Activated T-cell treated with anti-CD3 and anti-CD28 coated beads, Interleukin-2, amount 50 U/mL, for 48 hours (primary cell): Measurements from ENCODE around the gene SLC16A3.
A peak's percentile ranks its signal among the peaks of the same experiment; 100 is the strongest.
"Not testable (repeated sequence)": the region's sequence is repeated elsewhere in the genome, so short reads cannot be mapped to it uniquely, and the experiment has no call there.

Source experiments
- DNase-seq, 2 experiments: peaks; one replicate each; pipeline ENCODE4 v3.0.0-alpha.2; 2020

Gene SLC16A3

GRCh38 chr17:82247856-82248671, 19.2 kb downstream of the SLC16A3 start:
- no peak for DNase-seq

- DNase-seq, result no peak
Measured at GRCh38 chr17:82248815-82249674, 20.2 kb downstream of the SLC16A3 start.

DNA sequence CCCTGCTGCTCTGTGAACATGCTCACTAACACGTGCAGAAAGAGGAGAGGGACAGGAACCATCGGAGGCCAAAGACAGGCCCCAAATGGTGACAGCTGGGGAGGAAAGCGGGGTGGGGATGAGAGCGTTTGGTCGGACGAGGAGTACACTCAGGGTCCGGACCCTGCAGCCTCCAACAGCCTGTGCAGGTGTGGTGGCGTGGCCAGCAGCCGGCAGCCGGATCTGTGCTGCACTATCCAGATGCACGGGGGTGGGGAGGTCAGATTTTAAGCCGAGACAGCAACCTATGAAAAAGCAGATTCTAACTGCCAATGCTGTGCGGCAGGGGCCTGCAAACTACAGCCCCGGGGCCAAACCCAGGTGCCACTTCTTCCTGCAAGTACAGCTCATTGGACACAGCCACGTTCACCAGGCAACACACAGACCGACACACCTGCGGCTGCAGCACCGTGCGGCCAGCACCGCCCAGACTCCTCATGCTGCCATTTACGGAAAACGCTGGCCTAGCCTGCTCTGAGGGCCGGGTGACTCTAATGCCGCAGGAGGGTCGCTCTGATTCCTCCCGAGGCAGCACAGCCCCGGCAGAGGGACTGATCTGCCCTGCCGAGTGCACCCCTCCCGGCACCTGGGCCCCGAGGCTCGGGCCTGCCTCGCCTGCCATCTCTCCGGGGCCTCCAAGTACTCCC, 21.2 kb downstream of the SLC16A3 start:
- no peak for DNase-seq

DNA sequence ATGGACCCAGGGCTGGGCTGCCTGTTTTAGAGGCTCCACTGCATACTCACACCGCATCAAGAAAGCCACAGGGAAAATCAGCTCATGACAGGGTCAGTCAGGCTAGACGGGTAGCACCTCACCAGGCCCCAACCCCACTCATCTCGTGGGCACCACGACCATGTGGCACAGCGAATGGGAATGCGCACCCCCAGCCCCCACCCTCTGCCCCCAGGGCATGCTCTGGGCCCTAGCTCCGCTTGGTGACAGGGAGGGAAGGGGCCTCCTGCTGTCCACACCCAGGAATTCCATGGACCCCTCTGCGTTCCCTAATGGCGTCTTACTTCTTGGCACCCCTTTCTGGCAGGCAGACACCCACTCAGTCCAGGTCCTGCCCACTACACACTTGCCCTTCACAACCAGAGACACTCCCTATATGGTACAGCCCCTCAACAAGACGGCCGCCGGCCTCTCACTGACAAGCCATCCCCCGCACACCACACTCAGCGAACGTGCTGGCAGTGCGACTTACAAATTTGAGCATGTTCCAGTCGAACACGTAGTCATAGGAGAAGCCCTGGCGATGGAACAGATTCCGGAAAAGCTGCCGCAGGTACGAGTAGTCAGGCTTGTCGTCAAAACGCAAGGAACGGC, 22.1 kb downstream of the SLC16A3 start:
- no peak for DNase-seq

DNA sequence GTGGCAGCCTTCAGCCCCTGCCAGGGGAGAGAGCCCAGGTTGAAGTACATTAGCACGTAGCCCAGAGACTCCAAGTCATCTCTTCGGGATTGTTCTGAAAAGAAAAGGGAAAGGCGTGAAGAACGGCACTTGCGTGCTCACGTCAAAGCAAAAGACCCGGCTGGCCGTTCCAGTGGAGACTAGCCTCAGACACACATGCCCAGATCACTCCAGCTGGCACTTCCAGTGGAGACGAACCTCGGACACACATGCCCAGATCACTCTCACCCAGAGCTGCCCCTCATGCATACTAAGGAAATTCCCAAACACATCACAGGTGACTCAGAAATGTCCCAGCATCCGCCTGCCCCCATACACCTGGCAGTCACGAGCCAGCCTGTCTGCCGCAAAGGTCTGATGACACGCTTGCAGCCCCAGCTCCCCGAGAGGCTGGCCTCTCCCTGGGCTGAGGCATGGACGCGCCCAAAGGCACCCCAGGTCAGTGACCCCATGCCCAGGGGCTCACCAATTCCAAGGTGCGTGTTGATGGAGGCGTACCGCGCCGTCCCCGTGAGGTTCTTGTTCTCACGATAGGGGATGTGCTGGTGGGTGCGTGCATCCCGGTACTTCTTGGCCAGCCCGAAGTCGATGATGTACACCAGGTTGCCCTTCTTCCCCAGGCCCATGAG, 23.8 kb downstream of the SLC16A3 start:
- no peak for DNase-seq

DNA sequence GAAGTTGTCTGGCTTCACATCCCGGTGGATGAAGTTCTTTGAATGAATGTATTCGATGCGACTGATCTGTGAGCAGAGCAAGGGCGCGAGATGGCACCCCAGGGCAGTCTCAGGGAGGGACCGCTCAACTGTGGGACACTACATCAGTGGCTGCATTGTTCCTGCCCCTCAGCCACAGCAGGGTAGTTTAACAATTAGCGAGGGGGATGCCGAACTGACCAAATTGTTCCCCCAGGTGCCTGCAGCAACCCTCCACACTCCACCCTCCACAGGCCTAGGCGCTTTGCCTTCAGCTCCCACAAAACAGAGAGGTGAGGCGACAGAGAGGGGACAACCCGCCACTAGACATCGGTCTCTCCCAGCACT, 24.3 kb downstream of the SLC16A3 start:
- DNase-seq, result no peak

- DNase-seq, result not testable (repeated sequence)
Measured at GRCh38 chr17:82254096-82254495, 25.3 kb downstream of the SLC16A3 start.

DNA sequence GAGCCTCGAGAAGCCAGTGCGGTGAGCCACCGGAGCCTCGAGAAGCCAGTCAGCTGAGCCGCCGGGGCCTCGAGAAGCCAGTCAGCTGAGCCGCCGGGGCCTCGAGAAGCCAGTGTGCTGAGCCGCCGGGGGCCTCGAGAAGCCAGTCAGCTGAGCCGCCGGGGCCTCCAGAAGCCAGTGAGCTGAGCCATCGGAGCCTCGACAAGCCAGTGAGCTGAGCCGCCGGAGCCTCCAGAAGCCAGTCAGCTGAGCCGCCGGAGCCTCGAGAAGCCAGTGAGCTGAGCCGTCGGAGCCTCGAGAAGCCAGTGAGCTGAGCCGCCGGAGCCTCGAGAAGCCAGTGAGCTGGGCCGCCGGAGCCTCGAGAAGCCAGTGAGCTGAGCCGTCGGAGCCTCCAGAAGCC, 25.9 kb downstream of the SLC16A3 start:
- DNase-seq, result not testable (repeated sequence)

DNA sequence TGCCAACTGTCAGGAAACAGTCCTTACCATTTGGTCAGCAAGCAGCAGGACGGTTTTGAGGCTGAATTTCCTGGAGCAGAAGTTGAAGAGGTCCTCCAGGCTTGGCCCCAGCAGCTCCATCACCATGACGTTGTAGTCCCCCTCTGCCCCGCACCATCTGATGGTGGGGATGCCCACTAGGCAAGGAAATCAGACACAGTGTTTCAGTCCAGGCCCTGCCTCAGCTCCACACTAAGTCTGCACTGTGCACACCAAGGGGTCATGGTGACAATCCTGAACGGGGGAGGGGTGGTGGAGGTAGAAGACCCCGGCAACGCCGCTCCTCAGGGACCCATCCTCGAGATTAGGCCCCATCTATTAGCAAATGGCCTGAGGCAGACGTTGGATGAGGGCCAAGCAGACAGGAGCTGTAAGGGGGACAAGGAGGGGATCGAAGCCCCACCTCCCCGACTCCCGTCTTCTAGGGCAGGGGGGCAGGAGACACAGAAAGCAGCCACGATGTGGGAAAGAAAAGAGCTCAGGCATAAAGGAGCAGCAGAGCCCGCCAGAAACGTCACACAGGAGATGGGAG, 26.6 kb downstream of the SLC16A3 start:
- no peak for DNase-seq

DNA sequence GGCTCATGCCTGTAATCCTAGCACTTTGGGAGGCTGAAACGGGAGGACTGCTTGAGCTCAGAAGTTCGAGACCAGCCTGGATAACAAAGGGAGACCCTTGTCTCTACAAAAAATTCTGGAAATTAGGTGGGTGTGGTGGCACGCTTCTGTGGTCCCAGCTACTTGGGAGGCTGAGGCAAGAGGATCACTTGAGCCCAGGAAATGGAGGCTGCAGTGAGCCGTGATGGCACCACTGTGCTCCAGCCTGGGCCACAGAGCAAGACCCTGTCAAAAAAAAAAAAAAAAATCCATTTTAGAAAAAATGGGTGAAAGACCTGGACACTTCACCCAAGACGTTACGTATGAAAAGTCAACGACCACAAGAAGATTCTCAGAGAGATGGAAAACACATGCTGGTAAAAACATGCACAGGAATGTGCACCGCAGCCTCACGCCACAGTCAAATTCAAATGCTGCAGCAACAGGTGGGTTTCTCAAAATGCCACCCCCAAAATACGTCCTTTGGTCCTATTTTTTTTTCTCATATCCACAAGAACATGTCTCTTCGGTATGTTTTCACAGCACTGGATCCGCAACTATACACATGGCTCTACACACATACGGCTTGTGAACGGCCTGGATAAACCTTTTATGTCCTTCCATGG, 27.5 kb downstream of the SLC16A3 start:
- no peak for DNase-seq

DNA sequence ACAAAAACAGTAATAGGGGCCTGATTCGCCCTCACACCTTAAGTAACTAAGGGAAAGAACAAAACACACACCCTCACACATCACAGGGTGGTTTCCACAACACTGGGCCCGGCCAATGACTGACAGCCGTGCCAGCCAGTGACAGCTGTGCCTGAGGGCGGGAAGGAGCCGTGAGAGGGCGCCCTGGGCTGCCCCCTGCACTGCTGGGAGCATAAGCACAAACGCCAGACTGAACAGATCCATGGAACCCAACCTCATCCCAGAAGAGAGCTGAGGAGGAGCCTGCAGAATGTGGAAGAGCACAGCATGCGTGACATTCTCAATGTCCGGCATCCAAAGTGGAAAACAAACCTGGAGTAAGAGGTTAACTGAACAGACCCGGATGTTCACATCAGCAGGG, 28.6 kb downstream of the SLC16A3 start:
- peak; percentile 79 to 80 for DNase-seq

GRCh38 chr17:82258555-82258954, 29.7 kb downstream of the SLC16A3 start:
- DNase-seq, result no peak

DNA sequence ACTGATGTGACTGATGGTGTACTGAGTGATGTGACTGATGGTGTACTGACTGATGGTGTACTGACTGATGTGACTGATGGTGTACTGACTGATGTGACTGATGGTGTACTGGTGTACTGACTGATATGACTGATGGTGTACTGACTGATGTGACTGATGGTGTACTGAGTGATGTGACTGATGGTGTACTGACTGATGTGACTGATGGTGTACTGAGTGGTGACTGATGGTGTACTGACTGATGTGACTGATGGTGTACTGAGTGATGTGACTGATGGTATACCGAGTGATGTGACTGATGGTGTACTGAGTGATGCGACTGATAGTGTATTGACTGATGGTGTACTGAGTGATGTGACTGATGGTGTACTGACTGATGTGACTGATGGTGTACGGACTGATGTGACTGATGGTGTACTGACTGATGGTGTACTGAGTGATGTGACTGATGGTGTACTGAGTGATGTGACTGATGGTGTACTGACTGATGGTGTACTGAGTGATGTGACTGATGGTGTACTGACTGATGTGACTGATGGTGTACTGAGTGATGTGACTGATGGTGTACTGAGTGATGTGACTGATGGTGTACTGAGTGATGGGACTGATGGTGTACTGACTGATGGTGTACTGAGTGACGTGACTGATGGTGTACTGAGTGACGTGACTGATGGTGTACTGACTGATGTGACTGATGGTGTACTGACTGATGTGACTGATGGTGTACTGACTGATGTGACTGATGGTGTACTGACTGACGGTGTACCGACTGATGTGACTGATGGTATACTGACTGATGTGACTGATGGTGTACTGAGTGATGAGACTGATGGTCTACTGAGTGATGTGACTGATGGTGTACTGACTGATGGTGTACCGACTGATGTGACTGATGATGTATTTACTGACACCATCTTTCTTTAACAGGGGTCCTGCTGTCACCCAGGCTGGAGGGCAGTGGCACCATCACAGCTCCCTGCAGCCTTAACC, 31.4 kb downstream of the SLC16A3 start:
- not testable (repeated sequence) for DNase-seq

DNA sequence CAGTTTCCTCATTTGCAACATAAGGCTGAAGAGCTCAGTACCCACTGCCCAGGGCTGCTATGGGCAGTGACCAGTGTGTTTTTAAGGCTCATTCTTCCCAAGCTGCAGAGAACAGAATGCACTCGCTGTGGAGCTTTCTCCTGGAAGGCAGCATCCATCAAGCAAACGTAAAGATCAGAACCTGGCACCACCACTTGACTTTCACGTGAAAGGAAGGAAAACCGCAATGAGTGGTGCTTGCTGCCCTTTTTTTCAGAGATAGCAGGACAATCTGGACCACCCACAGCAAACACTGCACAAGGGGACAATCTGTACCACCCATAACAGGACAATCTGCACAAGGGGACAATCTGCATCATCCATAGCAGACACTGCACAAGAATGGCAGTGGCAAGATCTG, 33.5 kb downstream of the SLC16A3 start:
- no peak for DNase-seq

DNA sequence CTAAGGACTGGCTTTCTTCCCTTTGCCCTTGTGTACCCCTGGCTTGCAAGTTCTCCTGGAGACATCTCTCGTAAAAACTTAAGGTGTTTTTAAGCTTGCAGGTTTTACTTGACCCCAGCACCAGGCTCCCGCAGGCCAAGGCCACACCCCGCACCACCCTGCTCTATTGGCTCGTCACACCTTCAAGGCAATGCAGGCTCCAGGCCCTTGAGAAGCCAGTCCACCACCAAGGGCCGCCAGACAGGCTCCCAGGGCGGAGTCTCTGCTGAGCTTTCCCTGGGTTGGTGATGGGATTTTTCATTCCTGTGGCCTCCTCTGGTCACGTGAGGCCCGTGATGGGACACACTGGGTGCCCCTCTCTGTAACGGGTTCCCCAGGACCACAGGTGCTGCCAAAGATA, 34.8 kb downstream of the SLC16A3 start:
- DNase-seq, result no peak

DNA sequence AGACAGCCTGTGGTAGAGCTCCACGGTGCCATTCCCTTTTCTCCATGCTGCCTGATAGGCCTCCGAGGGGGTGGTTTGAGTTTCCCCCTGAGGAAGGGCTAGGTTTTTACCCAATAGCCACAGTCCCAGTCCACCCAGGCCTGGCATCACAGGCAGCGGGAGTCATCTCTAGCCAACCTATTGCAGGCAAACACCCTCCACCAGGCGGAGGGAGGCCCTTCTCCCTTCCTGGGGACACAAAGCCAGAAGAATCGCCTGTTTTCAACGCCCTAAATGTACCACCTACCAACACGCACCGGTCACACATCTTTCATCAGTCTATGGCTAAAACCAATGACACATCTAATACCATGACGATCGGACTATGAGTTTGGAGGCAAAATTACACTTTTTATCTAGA, 37.3 kb downstream of the SLC16A3 start:
- DNase-seq, result no peak

- DNase-seq, result peak; percentile 64 to 68
Measured at GRCh38 chr17:82267575-82268379, 38.9 kb downstream of the SLC16A3 start.

- DNase-seq, result no peak
Measured at GRCh38 chr17:82269138-82269881, 40.5 kb downstream of the SLC16A3 start.
